ENCODE results near the gene PREB.

Gene PREB

GRCh38 chr2:27158468-27158867, 24.0 kb upstream of the PREB start:
- Histone ChIP-seq H3K18ac (ENCODE audit: low read length) (no peak overlapping the region), H4K5ac (ENCODE audit: low read length) (no peak overlapping the region), H3K36me3 (ENCODE audit: control insufficient read depth, insufficient read depth, low read length) (no peaks in the 10 kb centered on the region), H4K8ac (ENCODE audit: low read depth, low read length) (no peak overlapping the region), H3K9ac (ENCODE audit: low read length) (no peak overlapping the region), H2AK5ac (ENCODE audit: low read length) (no peak overlapping the region), H3K56ac (ENCODE audit: low read length) (no peak overlapping the region), H3K79me2 (ENCODE audit: control insufficient read depth, insufficient read depth, low read length) (no peaks in the 10 kb centered on the region), H3K27me3 (ENCODE audit: insufficient read depth, low read length, poor library complexity) (no peaks in the 10 kb centered on the region), H2BK15ac (replicated peaks; ENCODE audit: low read depth) (no peak overlapping the region), H3K4me1 (ENCODE audit: control insufficient read depth, low read depth, low read length) (no peaks in the 10 kb centered on the region), H2BK120ac (ENCODE audit: low read depth, low read length) (no peak overlapping the region), H3K4me2 (ENCODE audit: low read length) (no peak overlapping the region), H3K4me3 (ENCODE audit: low read length) (no peak overlapping the region), H3K27ac (ENCODE audit: low read depth, low read length) (no peak overlapping the region), H3K79me1 (ENCODE audit: low read length) (no peaks in the 10 kb centered on the region), H3K4ac (ENCODE audit: low read depth, low read length) (no peak overlapping the region), H3K23ac (ENCODE audit: low read length) (no peak overlapping the region), H2BK5ac (ENCODE audit: low read length) (no peak overlapping the region)
- no CpG with 5 or more reads among the region's 6 CpGs for WGBS (ENCODE audit: extremely low coverage, insufficient coverage, low lambda C conversion rate)
- DNase-seq: no peak

DNA sequence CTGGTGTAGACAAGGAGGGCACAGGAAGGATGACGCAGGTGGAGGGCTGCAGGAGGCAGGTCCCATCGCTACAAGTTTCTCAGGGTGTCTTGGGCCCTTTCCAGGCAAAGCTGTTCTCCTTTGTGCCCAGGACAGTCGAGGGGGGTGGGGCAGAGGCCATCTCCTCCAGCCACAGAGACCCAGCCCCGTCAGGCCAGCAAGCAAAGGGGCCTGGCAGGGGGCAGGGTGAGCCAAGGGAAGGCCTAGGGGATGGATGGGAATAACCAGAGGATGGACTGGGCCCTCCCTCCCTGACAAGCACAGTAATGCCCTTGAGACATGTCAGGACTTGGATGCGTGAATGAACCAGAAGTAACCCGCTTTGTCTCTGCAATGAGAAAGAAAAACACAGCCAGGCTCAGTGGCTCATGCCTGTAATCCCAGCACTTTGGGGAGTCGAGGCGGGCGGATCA, 20.7 kb upstream of the PREB start:
- Histone ChIP-seq H2BK15ac (replicated peaks; ENCODE audit: low read depth) (no peak overlapping the region), H3K27ac (ENCODE audit: low read depth, low read length) (no peak overlapping the region), H3K4me2 (ENCODE audit: low read length) (no peak overlapping the region), H2BK120ac (ENCODE audit: low read depth, low read length) (no peak overlapping the region), H3K4me3 (ENCODE audit: low read length) (no peak overlapping the region), H3K79me2 (ENCODE audit: control insufficient read depth, insufficient read depth, low read length) (no peaks in the 10 kb centered on the region), H3K23ac (ENCODE audit: low read length) (no peak overlapping the region), H2BK5ac (ENCODE audit: low read length) (no peak overlapping the region), H3K9ac (ENCODE audit: low read length) (no peak overlapping the region), H3K4ac (ENCODE audit: low read depth, low read length) (no peak overlapping the region), H3K4me1 (ENCODE audit: control insufficient read depth, low read depth, low read length) (no peaks in the 10 kb centered on the region), H4K8ac (ENCODE audit: low read depth, low read length) (no peak overlapping the region), H3K56ac (ENCODE audit: low read length) (no peak overlapping the region), H3K27me3 (ENCODE audit: insufficient read depth, low read length, poor library complexity) (no peaks in the 10 kb centered on the region), H3K36me3 (ENCODE audit: control insufficient read depth, insufficient read depth, low read length) (no peaks in the 10 kb centered on the region), H2AK5ac (ENCODE audit: low read length) (no peak overlapping the region), H3K18ac (ENCODE audit: low read length) (no peak overlapping the region), H4K5ac (ENCODE audit: low read length) (no peak overlapping the region), H3K79me1 (ENCODE audit: low read length) (no peaks in the 10 kb centered on the region)
- no CpG with 5 or more reads among the region's 9 CpGs for WGBS (ENCODE audit: extremely low coverage, insufficient coverage, low lambda C conversion rate)
- no peak for DNase-seq

DNA sequence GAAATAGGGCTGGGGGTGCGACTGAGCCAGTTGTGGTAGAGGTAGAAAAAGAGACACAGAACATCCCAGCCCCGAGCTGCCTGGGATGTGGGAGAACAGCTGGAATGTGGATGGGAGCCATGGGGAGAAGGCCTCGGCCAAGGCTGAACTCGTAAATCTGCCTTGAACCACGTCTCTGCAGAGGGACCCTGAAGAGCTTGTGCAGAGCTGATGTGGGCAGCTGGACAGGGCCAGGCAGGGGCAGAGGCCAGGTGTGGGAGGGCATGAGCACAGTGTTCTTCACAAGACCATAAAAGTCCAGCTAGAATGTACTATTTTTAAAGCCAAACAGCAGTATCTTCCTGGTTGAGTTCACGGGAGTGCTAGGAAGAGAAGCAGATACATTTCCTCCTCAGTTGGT, 20.1 kb upstream of the PREB start:
- H3K18ac ChIP-seq (ENCODE audit: low read length): no peak overlapping the region
- H3K27me3 ChIP-seq (ENCODE audit: insufficient read depth, low read length, poor library complexity): no peaks in the 10 kb centered on the region
- H3K79me1 ChIP-seq (ENCODE audit: low read length): no peaks in the 10 kb centered on the region
- H3K4me3 ChIP-seq (ENCODE audit: low read length): no peak overlapping the region
- no peak overlapping the region for H4K5ac ChIP-seq (ENCODE audit: low read length)
- H2BK5ac ChIP-seq (ENCODE audit: low read length): no peak overlapping the region
- no peak overlapping the region for H3K56ac ChIP-seq (ENCODE audit: low read length)
- H3K79me2 ChIP-seq (ENCODE audit: control insufficient read depth, insufficient read depth, low read length): no peaks in the 10 kb centered on the region
- WGBS (ENCODE audit: extremely low coverage, insufficient coverage, low lambda C conversion rate): no CpG with 5 or more reads among the region's 6 CpGs
- H2BK15ac ChIP-seq (replicated peaks; ENCODE audit: low read depth): no peak overlapping the region
- H3K36me3 ChIP-seq (ENCODE audit: control insufficient read depth, insufficient read depth, low read length): no peaks in the 10 kb centered on the region
- no peak overlapping the region for H3K9ac ChIP-seq (ENCODE audit: low read length)
- H3K4me2 ChIP-seq (ENCODE audit: low read length): no peak overlapping the region
- H2BK120ac ChIP-seq (ENCODE audit: low read depth, low read length): no peak overlapping the region
- H3K27ac ChIP-seq (ENCODE audit: low read depth, low read length): no peak overlapping the region
- H2AK5ac ChIP-seq (ENCODE audit: low read length): no peak overlapping the region
- no peaks in the 10 kb centered on the region for H3K4me1 ChIP-seq (ENCODE audit: control insufficient read depth, low read depth, low read length)
- H4K8ac ChIP-seq (ENCODE audit: low read depth, low read length): no peak overlapping the region
- no peak overlapping the region for H3K23ac ChIP-seq (ENCODE audit: low read length)
- no peak for DNase-seq
- no peak overlapping the region for H3K4ac ChIP-seq (ENCODE audit: low read depth, low read length)

DNA sequence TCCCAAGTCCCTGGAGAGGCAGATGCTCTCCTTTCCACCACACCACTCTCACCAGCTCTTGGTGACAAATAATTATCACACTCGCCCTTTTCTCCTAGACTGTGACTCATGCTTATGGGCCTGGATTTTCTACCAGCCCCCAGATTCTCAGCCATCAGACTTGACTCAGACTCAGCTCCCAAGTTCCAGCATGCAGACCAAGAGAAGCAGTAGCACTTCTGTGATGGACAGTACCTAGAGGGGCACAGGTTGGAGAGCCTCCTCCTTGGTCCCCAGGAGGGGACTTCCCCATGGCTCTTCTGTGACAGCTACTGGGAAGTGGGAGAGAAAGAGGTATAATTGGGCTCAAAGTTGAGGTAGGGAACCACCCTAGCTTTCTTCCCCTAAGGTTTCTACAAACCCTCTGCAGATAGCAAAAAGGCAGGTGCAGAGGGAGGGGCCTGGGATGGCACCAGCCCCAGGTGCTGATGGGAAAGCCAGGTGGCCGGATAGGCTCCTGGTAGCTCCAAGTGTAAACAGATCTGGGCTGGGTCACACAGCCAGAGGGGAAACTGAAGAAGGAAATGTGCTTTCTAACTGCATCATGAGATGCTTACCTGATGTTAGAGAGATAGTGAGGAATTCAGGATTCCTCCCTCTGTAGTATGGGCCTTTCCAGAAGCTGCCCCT, 18.5 kb upstream of the PREB start:
- Histone ChIP-seq H3K4me1 (ENCODE audit: control insufficient read depth, low read depth, low read length) (no peaks in the 10 kb centered on the region), H4K8ac (ENCODE audit: low read depth, low read length) (no peak overlapping the region), H2BK120ac (ENCODE audit: low read depth, low read length) (no peak overlapping the region), H3K4me3 (ENCODE audit: low read length) (no peak overlapping the region), H4K5ac (ENCODE audit: low read length) (no peak overlapping the region), H3K36me3 (ENCODE audit: control insufficient read depth, insufficient read depth, low read length) (no peaks in the 10 kb centered on the region), H3K27ac (ENCODE audit: low read depth, low read length) (no peak overlapping the region), H3K56ac (ENCODE audit: low read length) (no peak overlapping the region), H3K23ac (ENCODE audit: low read length) (no peak overlapping the region), H3K79me2 (ENCODE audit: control insufficient read depth, insufficient read depth, low read length) (no peaks in the 10 kb centered on the region), H3K4me2 (ENCODE audit: low read length) (no peak overlapping the region), H3K27me3 (ENCODE audit: insufficient read depth, low read length, poor library complexity) (no peaks in the 10 kb centered on the region), H3K4ac (ENCODE audit: low read depth, low read length) (no peak overlapping the region), H3K79me1 (ENCODE audit: low read length) (no peaks in the 10 kb centered on the region), H2BK5ac (ENCODE audit: low read length) (no peak overlapping the region), H3K18ac (ENCODE audit: low read length) (no peak overlapping the region), H2AK5ac (ENCODE audit: low read length) (no peak overlapping the region), H3K9ac (ENCODE audit: low read length) (no peak overlapping the region), H2BK15ac (replicated peaks; ENCODE audit: low read depth) (no peak overlapping the region)
- no CpG with 5 or more reads among the region's 2 CpGs for whole genome bisulfite sequencing (ENCODE audit: extremely low coverage, insufficient coverage, low lambda C conversion rate)
- DNase-seq: no peak

DNA sequence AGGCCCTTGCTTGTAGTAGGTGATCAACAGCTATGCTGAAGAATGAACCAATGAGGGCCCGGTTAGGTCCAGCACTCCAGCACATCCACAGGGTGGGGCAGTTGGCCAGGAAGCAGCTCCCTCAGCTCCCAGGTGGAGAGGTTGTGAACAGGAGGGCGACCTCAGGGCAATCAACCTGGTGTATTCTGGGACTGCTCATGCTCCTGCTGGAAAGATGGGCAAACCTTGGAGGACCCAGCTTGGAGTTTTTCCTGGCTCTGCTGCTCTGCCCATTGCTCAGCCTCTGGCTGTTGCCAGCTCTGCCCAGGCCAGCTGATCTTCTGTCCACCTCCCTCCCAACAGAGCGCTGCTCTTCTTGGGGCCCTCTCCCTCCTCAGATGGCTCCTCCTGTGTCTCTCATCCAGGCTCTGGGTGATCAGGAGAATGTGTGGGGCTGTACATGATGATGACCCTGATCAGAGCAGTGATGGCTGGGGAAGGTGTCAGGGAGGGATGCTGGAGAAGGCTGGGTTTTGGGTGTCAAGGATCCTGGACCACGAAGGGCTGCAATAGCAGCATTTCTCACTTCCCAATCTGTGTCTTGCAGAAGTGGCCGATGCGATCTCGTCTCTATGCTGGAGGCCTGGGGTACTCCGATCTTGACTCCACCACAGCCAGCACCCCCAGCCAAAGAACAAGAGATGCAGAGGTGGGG, 17.8 kb upstream of the PREB start:
- H4K5ac ChIP-seq (ENCODE audit: low read length): no peak overlapping the region
- H3K27me3 ChIP-seq (ENCODE audit: insufficient read depth, low read length, poor library complexity): no peaks in the 10 kb centered on the region

More for the DNA sequence above, 17.8 kb upstream of the PREB start:
- peak; percentile 57 for DNase-seq
- H3K79me2 ChIP-seq (ENCODE audit: control insufficient read depth, insufficient read depth, low read length): no peaks in the 10 kb centered on the region
- no CpG with 5 or more reads among the region's 8 CpGs for WGBS (ENCODE audit: extremely low coverage, insufficient coverage, low lambda C conversion rate)
- no peaks in the 10 kb centered on the region for H3K36me3 ChIP-seq (ENCODE audit: control insufficient read depth, insufficient read depth, low read length)
- H2AK5ac ChIP-seq (ENCODE audit: low read length): no peak overlapping the region
- no peak overlapping the region for H2BK5ac ChIP-seq (ENCODE audit: low read length)
- no peak overlapping the region for H3K9ac ChIP-seq (ENCODE audit: low read length)
- H3K27ac ChIP-seq (ENCODE audit: low read depth, low read length): no peak overlapping the region
- H4K8ac ChIP-seq (ENCODE audit: low read depth, low read length): no peak overlapping the region
- H3K18ac ChIP-seq (ENCODE audit: low read length): no peak overlapping the region
- no peak overlapping the region for H3K4me2 ChIP-seq (ENCODE audit: low read length)
- no peak overlapping the region for H2BK120ac ChIP-seq (ENCODE audit: low read depth, low read length)
- no peak overlapping the region for H3K4ac ChIP-seq (ENCODE audit: low read depth, low read length)
- no peak overlapping the region for H2BK15ac ChIP-seq (replicated peaks; ENCODE audit: low read depth)
- H3K79me1 ChIP-seq (ENCODE audit: low read length): no peaks in the 10 kb centered on the region
- no peaks in the 10 kb centered on the region for H3K4me1 ChIP-seq (ENCODE audit: control insufficient read depth, low read depth, low read length)
- H3K23ac ChIP-seq (ENCODE audit: low read length): no peak overlapping the region
- H3K56ac ChIP-seq (ENCODE audit: low read length): no peak overlapping the region
- no peak overlapping the region for H3K4me3 ChIP-seq (ENCODE audit: low read length)
